Measurements from ENCODE around the gene CENPP.
A peak's percentile ranks its signal among the peaks of the same experiment; 100 is the strongest.

CENPP gene

DNA sequence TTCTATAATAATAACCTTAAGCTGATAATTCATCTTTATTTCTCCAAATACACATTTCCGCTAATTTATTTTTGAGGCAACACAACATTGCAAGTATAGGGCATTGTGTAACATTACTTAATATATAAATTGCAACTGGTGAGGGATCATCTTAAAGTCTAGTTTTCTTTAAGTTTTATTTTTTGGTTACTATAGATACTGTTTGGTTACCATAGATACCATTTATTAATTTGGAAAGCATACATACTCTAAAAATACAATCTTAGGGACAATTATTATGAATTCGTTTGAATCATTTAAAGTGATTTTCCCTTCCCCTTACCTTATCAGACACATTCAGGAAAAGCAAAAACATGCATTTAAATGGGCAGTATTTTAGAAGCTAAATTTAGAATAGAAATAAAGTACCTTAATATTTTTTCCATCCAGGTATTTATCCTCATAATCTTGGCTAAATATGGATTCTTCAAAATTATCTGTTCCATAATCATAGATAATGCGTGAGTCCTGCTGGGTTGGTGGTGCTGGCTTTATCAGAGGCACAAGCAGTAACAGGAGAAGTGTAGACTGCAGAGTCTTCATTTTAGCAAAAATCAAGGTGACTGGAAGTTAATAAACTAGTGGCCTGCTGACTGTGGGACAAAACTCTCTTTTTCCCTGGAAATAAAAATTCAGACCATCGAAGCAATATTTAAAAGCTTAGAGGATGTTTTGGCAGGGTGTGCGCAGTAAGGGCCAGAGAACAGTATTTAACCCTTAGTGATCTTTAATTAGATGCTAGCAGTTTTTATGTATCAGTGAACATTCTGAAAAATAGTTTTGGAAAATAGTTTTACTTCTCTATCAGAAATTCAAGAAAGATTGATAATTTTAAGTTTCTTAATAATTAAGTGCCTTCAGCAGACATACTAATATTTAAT lies 77.3 kb downstream of the CENPP start:
- TF ChIP-seq FOXM1 (IDR thresholded peaks at IDR 0.05; ENCODE audit: borderline replicate concordance) (no peak), LEF1 (IDR thresholded peaks at IDR 0.05; ENCODE audit: borderline replicate concordance) (no peak), NFRKB (IDR thresholded peaks at IDR 0.05) (no peak), HDGF (IDR thresholded peaks at IDR 0.05; ENCODE audit: borderline replicate concordance) (no peak), ZNF384 (IDR thresholded peaks at IDR 0.05) (no peak), FOXA1 (IDR thresholded peaks at IDR 0.05) (no peak), BHLHE40 (IDR thresholded peaks at IDR 0.05; ENCODE audit: borderline replicate concordance) (no peak), CTBP1 (IDR thresholded peaks at IDR 0.05; ENCODE audit: borderline replicate concordance) (no peak), SP1 (IDR thresholded peaks at IDR 0.05) (no peak), SUZ12 (IDR thresholded peaks at IDR 0.05) (no peak), ELF4 (IDR thresholded peaks at IDR 0.05) (no peak), FOXK2 (IDR thresholded peaks at IDR 0.05) (no peak), L3MBTL2 (conservative IDR thresholded peaks at IDR 0.05) (no peak), ARNT (IDR thresholded peaks at IDR 0.05) (no peak), TARDBP (IDR thresholded peaks at IDR 0.05) (no peak)
- TF ChIP-seq, protein P1, sequence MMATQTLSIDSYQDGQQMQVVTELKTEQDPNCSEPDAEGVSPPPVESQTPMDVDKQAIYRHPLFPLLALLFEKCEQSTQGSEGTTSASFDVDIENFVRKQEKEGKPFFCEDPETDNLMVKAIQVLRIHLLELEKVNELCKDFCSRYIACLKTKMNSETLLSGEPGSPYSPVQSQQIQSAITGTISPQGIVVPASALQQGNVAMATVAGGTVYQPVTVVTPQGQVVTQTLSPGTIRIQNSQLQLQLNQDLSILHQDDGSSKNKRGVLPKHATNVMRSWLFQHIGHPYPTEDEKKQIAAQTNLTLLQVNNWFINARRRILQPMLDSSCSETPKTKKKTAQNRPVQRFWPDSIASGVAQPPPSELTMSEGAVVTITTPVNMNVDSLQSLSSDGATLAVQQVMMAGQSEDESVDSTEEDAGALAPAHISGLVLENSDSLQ (IDR thresholded peaks at IDR 0.05): no peak
- ChIA-PET POLR2A (no interaction called here), CTCF (interaction anchor here (0.7 kb wide), 1 partner anchor 19 kb away, joined by 3 read pairs; no protein-coding TSS in a partner anchor)
- DNase-seq (ENCODE audit: extremely low spot score): no peak

DNA sequence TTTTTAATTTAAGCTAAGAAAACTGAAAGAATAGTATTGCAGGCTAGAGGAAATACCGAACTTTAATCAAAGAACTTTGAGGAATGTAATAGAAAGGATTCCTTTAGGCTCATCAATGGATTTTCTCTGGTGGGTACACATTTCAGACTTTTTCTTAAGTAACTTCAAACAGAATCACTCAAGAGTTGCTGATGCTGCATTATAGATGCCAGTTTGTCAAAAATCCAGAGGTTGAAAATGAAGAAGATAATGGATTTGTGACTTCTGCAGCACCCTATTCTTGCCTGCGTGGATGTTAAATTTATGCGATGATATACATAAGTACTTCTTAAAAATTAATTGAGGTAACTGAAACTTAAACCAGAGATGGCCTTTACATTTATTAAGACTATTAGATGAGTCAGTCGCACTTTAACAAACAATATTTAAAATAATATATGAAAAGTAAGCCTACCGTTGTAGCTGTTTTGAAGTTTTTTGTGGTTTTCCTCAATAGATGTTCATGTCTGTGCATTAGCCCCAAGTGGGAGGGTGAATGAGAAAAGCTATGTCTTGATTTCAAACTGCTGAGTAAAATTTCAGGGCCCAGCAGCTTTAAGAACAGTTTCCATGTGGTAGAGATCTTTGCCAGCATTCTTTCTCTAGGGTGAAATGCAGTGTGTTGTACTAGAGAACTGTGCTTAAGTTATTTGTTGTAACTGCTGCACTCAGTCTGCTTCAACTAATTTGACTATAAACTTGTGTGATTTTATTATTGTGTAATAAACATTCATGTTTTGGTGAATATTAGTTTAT lies 78.5 kb downstream of the CENPP start, which contains the start of gene OGN:
OGN (minus strand) TSS at position 537 of the 795 bp plus-strand sequence. CDS start 1,171 bp downstream, outside the sequence.
- CTCF ChIA-PET: interaction anchor here (0.7 kb wide), 1 partner anchor 20 kb away, joined by 3 read pairs; no protein-coding TSS in a partner anchor
- POLR2A ChIA-PET: no interaction called here
- DNase-seq (ENCODE audit: extremely low spot score): no peak
- TF ChIP-seq HDGF (IDR thresholded peaks at IDR 0.05; ENCODE audit: borderline replicate concordance) (no peak), FOXK2 (IDR thresholded peaks at IDR 0.05) (no peak)

DNA sequence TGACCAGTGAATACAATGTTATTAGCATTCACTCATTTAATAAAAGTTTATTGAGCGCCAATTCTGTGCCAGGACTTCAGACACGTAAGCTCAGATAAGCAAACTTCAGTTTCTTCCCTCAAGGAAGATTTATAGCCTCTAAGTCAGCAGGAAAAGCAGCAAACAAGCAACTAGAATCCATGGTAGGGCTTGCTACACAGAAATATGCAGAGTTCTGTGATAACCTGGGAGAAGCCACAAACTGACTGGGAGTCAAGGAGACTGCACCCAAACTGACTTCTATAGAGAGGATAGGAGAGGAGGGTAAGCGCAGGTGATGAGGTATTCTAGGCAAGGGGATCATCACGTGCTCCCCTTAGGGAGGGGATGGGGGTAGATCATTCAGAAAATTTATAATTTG lies 80.1 kb downstream of the CENPP start:
- TF ChIP-seq ARNT (IDR thresholded peaks at IDR 0.05): no peak
- TF ChIP-seq SP1 (IDR thresholded peaks at IDR 0.05): no peak
- no peak for TF ChIP-seq TARDBP (IDR thresholded peaks at IDR 0.05)
- TF ChIP-seq, protein P1 (IDR thresholded peaks at IDR 0.05): peak; percentile 63
- ChIA-PET POLR2A (no interaction called here), CTCF (no interaction called here)
- DNase-seq (ENCODE audit: extremely low spot score): no peak

DNA sequence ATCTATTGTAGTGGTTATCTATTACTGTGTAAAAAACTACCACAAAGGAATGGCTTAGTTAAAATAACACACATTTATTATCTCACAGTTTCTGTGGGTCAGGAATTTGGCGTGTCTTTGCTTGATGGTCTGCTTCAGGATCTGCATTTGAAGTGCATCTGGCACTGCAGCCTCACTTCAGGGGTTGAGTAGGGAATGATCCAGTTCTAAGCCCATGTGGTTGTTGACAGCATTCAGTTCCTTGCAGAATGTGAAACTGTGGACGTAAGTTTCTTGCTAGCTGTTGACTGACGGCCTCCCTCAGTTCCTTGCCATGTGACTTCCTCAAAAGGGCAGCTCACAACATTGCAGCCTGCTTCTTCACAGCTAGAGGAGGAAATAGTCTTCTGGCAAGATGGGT lies 80.7 kb downstream of the CENPP start:
- ChIA-PET POLR2A (no interaction called here), CTCF (no interaction called here)
- TF ChIP-seq CTBP1 (IDR thresholded peaks at IDR 0.05; ENCODE audit: borderline replicate concordance) (no peak), LEF1 (IDR thresholded peaks at IDR 0.05; ENCODE audit: borderline replicate concordance) (no peak), SUZ12 (IDR thresholded peaks at IDR 0.05) (no peak), ZNF384 (IDR thresholded peaks at IDR 0.05) (no peak), L3MBTL2 (conservative IDR thresholded peaks at IDR 0.05) (no peak), ARNT (IDR thresholded peaks at IDR 0.05) (no peak), TARDBP (IDR thresholded peaks at IDR 0.05) (no peak), FOXA1 (IDR thresholded peaks at IDR 0.05) (no peak), NFRKB (IDR thresholded peaks at IDR 0.05) (no peak), BHLHE40 (IDR thresholded peaks at IDR 0.05; ENCODE audit: borderline replicate concordance) (no peak), FOXM1 (IDR thresholded peaks at IDR 0.05; ENCODE audit: borderline replicate concordance) (no peak), FOXK2 (IDR thresholded peaks at IDR 0.05) (no peak), ELF4 (IDR thresholded peaks at IDR 0.05) (no peak), HDGF (IDR thresholded peaks at IDR 0.05; ENCODE audit: borderline replicate concordance) (no peak), SP1 (IDR thresholded peaks at IDR 0.05) (no peak)
- TF ChIP-seq, protein P1 (IDR thresholded peaks at IDR 0.05): no peak
- no peak for DNase-seq (ENCODE audit: extremely low spot score)

DNA sequence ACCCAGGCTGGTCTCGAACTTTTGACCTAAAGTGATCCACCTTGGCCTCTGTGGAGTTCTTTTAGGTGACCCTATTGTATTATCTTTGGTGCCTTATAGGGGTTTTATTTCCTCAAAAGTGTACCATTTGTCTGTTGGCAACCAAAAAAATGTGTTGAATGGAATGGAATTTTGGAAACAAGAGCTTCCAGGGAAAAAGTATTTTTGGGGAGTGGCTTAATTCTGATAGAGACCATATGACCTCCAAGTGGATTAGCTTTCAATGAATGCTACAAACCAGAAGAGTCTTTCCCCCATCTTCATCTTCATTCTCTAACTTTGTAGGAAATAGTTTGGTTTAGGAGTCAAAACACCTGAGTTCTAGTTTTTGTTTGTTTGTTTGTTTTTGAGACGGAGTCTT lies 82.1 kb downstream of the CENPP start:
- ChIA-PET POLR2A (no interaction called here), CTCF (interaction anchor here (1.0 kb wide), 1 partner anchor 31 kb away, joined by 3 read pairs; no protein-coding TSS in a partner anchor)
- DNase-seq (ENCODE audit: extremely low spot score): no peak
- TF ChIP-seq LEF1 (IDR thresholded peaks at IDR 0.05; ENCODE audit: borderline replicate concordance): no peak
- TF ChIP-seq HDGF (IDR thresholded peaks at IDR 0.05; ENCODE audit: borderline replicate concordance): no peak
- TF ChIP-seq FOXM1 (IDR thresholded peaks at IDR 0.05; ENCODE audit: borderline replicate concordance): no peak
- TF ChIP-seq, protein P1 (IDR thresholded peaks at IDR 0.05): no peak
- TF ChIP-seq SP1 (IDR thresholded peaks at IDR 0.05): no peak
- no peak for TF ChIP-seq FOXA1 (IDR thresholded peaks at IDR 0.05)
- TF ChIP-seq BHLHE40 (IDR thresholded peaks at IDR 0.05; ENCODE audit: borderline replicate concordance): no peak
- TF ChIP-seq SUZ12 (IDR thresholded peaks at IDR 0.05): no peak
- TF ChIP-seq TARDBP (IDR thresholded peaks at IDR 0.05): no peak
